GM21515 (cell line): ENCODE results near the gene SNX27.
"Not testable (repeated sequence)": the region's sequence is repeated elsewhere in the genome, so short reads cannot be mapped to it uniquely, and the experiment has no call there.

ENCODE experiments used
- ATAC-seq: cut with Tn5 transposase; IDR thresholded peaks from one replicate; pipeline ENCODE4 v1.9.1; 2021; ENCODE audit not compliant: unreplicated experiment

SNX27 gene

DNA sequence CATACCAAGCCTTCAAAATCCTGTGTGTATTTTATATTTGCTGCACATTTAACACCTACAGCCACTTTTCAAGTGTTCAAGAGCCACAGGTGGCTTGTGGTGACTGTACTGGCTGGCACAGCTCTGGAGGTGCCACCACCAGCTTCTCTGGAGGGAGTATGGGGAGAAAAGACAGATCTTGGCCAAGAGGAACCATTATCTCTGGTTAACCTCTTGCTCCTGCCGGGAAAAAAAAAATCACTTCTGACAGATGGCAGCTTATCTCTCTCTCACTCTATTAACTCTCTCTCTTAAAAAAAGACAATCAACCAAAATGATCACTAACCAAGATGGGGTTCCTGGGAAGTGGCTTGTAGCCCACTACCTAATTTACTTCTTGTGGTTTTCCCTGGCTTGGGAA lies 108.3 kb downstream of the SNX27 start:
- no peak for ATAC-seq

DNA sequence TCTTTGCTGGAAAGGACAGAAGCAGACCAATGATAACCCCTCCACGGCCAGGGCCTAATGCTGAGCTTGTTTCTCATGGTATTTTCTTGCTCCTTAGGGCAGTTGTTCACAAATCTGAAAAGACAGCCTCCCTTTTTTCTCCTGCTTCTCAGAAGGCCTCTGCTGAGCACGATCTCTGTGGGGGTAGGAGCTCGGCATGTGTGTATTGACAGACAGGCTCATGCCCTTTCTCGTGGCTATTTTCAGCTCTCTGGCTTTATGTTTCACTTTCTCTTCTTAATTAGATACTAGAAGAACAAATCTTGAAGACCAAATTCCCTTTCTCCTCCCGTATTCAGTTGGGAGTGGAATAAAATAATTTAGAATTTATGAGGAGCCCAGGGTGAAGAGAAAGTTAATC lies 108.7 kb downstream of the SNX27 start:
- ATAC-seq: no peak

DNA sequence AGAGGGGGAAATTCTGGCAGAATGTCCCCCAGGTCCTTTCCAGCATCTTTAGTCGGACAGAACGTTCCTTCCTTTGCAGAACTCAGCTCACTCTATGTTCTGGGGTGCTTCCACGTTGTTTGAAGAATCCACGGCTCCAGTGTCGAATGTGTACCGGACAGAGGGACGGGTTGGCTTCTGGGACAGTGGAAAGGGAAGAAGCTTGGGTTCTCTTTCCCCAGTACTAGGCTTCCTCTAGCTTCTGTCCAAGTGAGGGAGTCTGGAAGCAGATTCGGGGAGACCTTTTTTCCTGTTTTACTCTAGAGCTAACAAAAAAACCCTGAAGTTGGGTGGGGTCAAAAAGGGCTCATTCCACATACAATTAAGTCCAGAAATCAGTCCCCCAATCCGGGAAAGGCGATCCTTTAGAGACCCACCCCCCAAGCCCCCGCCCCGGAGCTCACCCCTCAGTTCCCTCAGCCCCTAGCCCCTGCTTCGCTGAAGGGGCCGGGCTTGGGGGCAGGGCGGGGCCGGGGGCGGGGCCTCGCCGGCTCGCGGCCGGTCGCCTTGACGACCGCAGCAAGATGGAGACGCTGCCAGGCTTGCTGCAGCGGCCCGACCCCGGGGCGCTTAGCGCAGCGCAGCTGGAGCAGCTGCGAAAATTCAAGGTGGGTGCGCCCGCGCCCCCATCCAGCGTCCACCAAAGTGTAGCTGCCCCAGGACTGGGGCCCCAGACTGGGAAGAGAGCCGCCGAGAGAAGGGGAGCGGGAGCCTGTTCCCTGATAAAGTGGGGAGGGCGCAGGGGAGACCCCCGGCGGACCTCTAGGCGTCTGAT lies 109.3 kb downstream of the SNX27 start, which contains the start of gene RIIAD1:
Gene RIIAD1 (plus strand): TSS at position 549 of the 814 bp plus-strand sequence. CDS start 15 bp downstream, at position 564.
- ATAC-seq: no peak

DNA sequence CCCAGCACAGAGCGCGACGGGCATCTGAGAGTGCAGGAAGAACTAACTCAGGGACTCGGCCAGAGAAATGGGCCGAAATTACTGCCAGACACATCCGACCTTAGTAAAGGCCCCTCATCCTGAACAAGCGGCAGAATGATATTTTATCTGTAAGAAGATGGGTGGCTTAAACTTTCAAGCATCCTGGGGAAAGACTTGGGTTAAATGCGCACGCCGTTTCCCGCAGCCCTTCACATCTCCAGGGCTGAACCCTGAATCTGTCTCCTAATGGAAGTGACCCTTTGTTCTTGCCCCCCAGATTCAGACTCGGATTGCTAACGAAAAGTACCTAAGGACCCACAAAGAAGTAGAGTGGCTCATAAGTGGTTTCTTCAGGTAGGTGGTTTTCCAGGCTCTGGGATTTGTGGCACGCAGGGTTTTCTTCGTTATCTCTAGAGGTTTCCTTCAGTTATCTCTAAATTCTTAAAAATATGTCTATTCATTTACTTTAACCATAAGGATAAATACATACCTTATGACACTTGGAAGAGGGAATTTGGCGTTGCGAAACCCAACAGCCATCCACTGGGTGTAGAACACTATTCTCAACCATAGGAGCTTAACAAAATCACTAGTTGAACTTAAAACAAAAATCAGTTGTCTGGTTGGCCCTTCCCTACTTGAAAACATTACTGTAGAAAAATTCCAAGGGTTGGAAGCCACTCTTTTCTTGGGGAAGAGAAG lies 110.1 kb downstream of the SNX27 start:
- no peak for ATAC-seq

DNA sequence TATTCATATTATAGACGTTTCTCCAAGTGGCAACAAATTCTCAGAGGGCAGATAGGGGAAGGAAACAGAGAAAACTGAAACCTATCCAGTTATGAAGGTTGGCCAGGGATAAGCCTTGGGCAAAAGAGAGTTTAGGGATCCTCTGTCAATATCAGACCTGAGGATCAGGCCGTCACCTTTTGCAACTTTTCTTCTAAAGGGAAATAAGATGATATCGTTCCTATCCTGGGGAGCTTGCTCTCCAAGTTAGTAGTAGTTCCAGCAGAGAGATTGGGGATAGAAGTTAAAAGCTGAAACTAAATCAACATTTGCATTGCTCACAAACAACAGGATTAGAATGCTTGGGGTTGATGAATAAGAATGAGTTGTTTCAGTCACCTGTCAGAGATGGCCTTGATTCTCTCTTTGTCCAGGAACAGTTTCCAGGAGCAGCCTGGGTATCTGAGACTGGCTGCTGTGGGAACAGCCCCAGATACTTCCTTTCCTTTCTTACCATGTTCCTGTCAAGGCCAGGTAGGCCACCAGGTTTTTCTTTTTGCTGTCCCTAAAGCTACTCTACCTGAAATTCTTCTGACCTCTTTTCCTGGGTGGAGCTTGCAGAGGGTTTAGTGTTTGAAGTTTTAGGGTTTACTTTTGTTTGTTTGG lies 112.0 kb downstream of the SNX27 start:
- no peak for ATAC-seq

DNA sequence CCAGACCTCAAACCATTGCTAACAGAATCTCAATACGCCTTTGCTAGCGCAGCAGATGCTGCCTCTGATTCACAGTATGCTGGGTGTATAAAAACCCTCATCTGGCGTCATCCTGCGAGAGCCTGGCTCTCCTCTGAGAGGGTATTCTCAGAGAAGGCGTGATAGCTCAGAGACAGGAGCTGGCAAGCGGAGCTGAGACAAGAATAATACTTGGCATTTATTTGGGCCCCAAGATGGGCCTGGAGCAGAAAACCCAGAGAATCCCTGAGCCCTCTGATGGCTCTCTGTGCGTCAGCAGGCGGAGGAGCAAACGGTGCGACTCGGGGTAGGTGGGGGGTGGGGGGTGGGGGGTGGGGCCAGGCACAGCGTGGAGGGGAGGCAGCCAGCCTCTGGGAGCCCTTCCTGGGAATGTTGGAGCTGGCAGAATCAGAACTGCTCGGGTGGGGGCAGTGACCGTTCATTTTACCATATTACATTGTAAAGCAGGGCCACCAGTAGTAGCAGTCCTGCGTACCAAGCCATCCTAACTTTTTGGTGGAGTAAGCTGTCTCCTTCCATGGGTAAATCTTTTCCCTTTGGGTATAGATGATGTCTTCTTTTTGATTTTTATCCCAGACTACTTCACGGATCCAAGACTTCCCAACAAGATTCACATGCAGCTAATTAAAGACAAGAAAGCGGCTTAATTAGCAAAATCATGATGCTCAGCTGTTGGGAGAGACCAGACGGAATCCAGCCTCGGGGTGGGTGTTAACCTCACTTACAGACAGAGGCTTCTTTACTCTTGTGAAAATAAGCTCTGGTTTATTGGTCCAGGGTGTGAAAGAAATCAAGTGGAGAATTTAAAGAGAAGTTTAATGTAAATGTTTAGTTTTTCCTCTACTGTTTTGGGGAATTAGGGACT lies 116.6 kb downstream of the SNX27 start:
- no peak for ATAC-seq

DNA sequence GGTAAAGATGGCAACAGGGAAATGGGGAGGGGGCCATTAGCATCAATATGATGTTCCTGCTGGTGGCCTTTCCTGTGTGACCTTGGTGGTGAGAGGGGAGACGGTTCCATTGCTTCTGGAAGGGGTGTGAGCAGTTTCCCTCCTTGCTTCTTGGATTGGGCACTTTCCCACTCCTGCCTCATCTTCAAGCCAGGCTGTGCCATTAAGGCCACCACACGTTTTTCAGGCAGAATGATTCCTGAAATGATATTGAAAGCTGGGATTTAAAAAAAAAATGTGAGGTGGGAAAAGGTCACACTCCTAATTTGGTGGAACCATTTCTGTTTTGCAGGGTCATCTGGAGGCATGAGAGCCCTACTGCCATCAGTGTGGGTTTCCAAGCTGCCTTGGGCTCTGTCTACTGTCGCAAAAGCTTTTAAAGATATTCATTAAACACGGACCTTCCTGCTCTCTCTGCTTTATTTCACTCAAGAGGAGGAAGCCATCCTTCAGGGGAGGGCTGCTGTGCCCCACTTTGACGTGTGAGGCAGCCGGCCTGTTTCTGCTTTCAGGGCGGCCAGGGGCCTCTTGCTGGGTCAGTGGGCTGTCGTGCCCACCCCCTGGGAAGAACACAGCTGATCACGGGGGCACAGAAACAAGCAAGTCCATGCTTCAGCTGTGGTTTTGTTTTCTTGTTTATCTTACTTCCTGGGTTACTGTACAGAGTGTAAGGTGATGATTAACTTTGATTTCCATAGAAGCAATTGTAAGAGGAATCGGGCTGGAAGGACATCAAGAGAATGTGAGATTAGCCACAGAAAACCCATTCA lies 117.5 kb downstream of the SNX27 start:
- no peak for ATAC-seq

DNA sequence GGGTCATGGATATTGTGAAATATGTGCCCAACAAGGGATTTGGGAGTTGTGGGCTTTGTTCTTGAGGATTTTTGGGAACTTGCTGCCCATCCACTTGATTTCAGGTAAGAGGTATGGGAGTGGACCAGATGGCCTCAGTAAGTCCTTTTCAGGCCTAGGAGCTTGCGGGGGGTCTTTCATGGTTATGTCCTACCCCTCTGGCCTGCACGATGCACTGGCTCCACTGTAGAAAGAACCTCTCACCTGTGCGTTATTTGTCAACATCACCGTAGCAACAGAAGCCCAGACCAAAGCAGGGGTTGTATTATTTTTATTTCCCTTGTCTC lies 118.1 kb downstream of the SNX27 start:
- ATAC-seq: no peak

DNA sequence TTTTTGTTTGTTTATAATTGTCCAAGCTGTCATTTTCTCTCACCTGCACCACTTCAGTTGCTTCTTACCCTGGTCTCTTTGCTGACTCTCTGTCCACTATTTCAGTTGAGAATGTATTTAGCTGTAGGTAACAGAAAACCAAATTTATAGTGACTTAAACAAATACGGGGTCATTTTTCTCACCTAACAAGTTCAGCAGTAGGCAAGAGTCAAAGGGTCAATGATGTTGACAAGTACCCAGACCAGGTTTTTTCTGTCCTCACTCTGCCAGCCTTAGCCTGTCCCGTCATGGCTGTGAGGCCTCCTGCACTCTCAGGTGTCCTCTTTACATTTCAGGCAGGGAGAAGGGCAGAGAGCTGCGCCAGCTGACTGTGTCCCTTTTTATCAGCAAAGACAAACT lies 121.3 kb downstream of the SNX27 start:
- no peak for ATAC-seq

DNA sequence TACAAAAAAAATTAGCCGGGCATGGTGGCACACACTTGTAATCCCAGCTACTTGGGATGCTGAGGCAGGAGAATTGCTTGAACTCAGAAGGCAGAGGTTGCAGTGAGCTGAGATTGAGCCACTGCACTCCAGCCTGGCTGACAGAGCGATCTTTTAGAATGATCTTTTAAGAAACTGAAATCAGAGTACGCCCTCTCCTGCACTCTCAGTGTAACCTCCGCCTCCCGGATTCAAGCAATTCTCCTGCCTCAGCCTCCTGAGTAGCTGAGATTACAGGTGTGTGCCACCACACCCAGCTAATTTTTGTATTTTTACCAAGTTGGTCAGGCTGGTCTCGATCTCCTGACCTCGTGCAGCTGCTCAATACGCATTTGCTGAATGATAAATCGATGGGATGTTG lies 122.1 kb downstream of the SNX27 start:
- ATAC-seq: not testable (repeated sequence)

DNA sequence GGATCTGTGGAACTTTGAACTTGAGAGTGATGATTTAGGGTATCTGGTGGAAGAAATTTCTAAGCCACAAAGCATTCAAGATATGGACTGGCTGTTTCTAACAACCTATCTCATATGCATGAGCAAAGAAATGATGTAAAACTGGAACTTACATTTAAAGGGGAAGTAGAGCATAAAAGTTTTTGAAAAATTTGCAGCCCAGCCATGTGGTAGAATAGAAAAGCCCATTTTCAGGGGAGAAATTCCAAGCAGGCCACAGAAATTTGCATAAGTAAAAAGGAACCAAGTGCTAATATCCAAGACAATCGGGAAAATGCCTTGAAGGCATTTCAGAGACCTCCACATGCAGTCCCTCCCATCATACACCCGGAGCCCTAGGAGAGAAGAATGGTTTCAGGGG lies 125.2 kb downstream of the SNX27 start:
- no peak for ATAC-seq

DNA sequence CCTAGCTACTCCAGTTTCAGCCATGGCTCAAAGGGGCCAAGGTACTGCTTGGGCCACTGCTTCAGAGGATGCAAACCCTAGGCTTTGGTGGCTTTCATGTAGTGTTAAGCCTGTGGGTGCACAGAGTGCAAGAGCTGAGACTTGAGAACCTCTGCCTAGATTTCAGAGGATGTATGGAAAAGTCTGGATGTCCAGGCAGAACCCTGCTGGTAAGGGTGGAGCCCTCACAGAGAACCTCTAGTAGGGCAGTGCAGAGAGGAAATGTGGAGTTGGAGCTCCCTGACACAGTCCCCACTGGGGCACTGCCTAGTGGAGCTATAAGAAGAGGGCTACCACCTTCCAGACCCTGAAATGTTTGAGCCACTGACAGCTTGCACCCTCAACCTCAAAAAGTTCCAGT lies 125.6 kb downstream of the SNX27 start:
- no peak for ATAC-seq

DNA sequence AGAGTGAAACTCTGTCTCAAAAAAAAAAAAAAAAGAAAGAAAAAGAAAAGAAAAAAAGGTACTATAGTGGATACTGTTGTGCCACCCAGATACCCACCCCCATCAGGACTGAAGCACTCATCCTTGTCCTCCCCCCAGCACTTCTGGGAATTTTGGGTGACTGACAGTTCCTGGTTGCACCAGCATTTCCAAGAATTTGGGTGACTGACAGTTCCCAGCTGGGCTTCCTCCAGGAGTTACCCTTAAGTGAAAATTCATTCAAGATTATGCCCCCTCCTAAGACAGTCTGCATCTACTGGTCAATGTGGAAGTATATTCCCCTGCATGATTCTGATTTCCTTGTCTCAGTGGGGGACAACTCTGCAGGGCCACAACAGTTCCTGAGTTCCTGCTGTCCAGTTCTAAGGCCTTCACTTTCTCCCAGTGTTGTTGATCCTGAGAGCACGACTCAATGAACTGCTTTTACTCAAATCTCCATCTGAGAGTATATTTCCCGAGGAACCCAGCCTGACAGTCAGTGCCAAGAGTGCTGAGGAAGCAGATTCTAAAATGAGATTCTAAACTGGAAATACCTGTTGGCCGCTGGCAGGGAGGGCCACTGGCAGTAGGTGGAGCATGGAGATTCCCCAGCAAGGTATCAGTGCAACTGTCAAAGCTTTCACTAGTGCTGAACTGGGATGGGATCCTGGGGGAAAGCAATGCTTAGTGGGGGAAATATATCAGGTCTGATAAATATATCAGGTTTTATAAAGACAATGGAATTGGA lies 127.9 kb downstream of the SNX27 start:
- no peak for ATAC-seq

DNA sequence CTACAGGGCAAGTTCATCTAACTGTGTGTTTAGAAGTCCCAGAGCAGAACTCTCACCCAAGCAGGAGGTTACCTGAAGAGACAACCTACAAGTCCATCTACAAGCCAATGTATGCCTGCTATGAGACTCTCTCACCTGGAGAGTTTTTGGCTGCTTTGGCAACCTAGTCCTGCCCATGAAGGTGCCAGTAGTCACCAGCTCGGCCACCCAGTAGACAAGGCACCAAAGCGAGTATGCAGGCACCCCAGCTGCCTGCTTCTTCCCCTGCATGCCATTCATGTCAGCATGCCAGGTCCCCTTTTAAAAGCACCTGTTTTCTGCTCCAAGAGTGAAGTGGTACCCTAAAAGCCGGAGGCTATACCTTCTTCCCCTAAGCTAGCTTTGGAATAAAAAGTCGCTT lies 129.7 kb downstream of the SNX27 start:
- ATAC-seq: no peak
